HG03159 (cell line): ENCODE results near the gene SHROOM3.

Experiments used
- ATAC-seq: cut with Tn5 transposase; IDR thresholded peaks from one replicate; pipeline ENCODE4 v1.9.1; 2021; ENCODE audit warnings: mild to moderate bottlenecking, moderate library complexity; ENCODE audit not compliant: unreplicated experiment

SHROOM3 gene

GRCh38 chr4:76799140-76799539, 364.1 kb downstream of the SHROOM3 start:
- ATAC-seq, result no peak

DNA sequence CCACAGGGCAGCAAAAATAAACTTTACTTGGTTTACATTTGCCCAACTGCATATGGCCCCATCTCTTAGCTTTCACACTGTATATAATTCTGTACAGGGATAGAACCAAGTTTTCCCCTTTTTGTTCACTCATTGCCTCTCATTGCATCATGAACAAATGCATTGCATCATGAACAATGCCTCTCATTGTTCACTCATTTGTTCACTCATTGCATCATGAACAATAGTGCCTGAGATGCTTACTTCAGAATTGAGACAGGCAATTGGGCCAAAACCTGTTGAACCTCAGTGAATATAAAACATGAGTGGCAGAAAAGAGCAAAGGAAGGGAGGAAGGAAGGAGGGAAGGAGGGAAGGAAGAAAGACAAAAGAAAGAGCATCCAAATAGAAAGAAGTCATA, 364.7 kb downstream of the SHROOM3 start:
- ATAC-seq, result no peak

GRCh38 chr4:76800902-76801301, 365.9 kb downstream of the SHROOM3 start:
- ATAC-seq, result no peak

DNA sequence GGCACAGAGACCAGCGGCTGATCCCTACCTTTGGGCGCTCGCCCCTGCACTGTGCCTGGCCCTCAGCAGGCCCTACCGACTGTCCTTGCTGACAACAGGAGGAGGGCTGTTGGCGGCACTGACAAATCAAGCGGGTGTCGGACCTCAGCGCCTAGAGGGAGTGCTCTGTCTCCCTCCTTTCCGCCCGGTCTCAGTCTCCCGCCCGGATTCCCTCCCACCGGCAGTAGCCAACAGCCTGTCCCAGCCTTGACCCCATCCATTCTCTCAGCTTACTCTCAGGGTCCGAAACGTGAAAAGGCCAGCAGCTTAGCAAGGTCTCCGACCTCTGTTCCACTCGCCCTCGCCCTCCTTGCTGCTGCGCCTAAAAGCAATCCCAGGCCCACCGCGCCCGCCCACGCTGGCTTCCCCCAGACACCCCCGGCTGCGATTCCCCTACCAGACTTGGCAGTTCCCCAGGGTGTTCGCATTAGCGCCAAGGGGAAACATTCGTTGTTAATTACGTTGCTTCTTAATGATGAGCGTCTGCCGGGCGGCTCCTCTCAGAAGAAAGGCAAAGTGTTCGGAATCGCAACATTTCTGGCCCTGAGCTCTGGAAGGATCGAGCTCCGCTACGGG, 366.7 kb downstream of the SHROOM3 start:
- ATAC-seq, result no peak

DNA sequence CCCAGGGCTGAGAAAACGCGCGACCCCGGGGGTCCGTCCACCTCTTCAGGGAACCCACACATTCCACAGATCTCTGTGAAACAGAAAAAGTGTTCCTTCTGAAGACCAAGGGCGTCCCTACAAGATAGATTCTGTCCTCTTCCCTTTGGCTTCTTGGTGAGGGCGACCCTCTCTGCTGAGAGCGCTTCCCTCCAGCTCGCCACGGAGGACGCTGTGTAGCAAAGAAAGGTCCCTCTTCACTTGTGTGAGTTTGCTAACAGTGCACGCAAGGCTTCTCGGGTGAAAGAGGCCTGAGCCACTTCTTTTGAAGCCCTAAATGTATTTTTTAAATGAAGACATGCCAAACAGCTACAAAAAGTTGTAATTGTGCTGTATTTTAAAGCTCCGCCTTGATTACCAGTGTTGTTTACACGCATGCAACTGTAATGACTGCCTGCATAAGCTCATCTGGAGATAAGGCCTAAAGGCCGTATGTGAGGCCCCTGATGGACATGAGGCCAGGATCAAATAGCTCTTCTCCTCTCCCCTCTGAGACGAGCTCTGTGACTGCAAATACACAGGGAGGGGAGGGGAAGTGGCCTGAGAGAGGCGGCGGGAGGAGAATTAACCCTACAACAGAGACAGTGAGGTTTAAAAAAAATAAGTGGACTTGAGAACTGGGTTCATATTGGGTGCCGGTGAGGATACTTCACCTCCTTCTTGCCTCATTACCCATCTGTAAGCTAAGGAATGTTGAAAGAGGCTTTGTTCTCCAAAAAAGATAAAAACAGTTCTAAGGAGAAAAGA, 367.4 kb downstream of the SHROOM3 start:
- no peak for ATAC-seq

DNA sequence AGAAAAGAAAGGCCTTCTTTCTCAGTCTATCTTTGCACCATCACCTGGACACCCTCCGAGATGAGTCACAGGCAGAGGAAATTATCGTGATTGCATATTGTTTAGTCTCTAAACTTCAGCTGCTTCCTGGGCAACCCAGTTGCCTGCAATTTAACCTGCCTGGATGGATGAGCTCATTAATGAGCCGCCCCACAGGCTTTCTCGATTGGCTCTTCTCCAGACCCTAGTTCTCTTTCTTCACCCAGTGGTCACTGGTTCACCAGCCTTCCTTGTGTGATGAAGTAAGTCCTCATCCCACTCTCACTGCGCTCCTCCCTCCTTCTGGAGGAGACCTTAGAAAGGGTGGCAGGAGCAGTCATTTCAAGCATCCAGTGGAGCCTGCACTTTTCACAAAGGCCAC, 368.5 kb downstream of the SHROOM3 start:
- ATAC-seq, result no peak

- no peak for ATAC-seq
These were observed 369.1 kb downstream of the SHROOM3 start for GRCh38 chr4:76804096-76804495.

DNA sequence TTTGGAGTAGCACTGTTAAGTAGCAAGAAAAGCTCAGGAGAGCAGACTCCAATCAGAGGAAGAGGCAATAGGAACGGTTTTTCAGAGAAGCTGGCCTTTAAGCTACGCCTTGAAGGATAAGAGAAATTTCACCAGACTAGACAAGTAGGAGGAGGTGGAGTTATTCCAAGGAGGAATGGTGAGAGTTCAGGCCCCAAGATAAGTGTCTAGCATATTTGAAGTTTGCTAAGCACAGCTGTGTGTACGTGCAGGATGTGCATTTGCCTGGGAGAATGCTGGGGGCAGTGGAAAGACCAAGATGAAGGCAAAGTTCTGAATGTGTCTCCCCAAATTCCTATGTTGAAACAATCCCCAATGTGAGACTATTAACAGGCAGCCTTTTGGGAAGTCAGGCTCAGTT, 371.3 kb downstream of the SHROOM3 start:
- no peak for ATAC-seq

- no peak for ATAC-seq
These were observed 371.7 kb downstream of the SHROOM3 start for GRCh38 chr4:76806757-76807156.

DNA sequence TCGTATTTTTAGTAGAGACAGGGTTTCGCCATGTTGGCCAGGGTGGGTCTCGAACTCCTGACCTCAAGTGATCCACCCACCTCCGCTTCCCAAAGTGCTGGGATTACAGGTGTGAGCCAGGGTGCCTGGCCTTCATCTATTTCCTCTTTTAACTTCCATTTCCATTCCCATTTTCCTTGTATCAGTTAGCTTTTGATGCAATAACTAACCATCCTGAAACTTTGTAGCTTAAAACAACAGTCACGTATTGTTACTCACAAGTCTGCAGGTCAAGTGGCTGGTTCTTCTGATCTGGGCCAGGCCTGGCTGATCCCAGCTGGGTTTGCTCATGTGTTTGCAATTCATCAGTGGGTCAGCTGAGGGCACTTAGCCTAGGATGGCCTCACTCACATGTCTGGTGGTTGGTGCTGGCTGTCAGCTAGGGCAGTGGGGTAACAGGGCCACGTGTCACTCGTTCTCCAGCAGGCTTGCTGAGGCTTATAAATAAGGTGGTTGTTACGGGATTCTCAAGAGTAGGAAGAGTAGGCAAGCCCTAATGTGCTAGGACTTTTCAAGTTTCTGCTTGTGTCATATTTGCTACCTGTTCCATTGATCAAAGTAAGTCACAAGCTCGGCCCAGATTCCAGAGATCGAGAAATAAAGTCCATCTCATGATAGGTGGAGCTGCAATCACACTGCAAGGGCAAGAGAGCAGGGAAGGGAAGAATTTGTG, 374.7 kb downstream of the SHROOM3 start:
- no peak for ATAC-seq

DNA sequence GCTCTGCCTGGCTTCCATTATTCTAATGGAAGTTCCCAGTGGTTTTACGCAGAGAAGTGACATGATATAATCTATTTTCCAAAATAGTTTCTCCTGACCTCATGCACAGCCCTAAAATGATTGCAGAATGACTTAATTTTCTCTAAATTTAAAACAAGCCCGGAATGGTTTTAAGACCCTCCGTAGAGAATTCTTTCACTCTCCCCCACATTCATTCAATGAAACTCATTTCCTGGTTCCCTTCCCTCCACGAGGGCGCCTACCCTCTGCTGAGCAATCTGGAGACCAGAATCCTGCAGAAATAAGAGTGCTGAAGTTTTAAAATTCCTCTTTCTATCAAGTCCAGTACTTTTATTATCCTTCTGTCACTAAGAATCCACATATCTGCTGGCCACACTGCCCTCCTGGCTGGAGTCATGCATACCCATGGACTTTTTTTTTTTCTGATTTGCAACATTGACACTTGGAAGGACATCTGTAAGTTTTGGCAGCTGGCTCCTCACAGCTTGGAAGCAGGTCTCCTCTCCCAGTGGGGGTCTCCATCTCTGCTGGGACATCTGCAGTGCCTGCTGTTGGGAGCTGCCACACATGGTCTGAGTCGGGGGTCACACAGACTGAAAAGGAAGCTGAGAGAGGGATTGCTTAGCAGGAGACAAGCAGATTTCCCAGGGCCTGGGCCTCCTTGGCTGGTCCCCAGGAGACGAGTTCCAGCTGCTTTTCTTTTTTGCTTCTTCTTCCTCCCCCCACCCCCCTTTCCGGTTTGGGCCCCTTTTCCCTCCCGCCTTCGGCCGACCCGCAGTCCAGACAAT, 376.8 kb downstream of the SHROOM3 start:
- no peak for ATAC-seq

GRCh38 chr4:76813070-76813469, 378.0 kb downstream of the SHROOM3 start:
- no peak for ATAC-seq

GRCh38 chr4:76821641-76822040, 386.6 kb downstream of the SHROOM3 start:
- ATAC-seq, result no peak

DNA sequence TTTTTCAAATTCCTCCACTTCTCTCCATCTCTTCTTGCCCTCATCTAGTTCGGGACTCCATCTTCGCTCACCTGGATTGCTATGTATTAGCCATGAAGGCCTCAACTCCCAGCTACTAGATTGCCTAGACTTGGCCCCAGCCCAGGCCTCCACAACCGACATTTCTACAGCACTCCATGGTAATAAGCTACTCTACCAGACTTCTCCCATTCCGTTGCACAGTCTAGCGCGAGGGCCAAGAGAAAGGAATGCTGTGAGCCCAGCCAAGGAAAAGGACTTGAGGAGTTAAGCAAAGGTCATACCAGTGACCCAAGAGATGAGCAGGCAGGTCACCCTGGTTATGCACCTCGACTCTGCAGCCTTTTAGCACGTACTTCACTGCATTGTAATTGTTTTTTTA, 387.3 kb downstream of the SHROOM3 start:
- no peak for ATAC-seq

GRCh38 chr4:76823495-76823894, 388.5 kb downstream of the SHROOM3 start:
- ATAC-seq, result no peak

DNA sequence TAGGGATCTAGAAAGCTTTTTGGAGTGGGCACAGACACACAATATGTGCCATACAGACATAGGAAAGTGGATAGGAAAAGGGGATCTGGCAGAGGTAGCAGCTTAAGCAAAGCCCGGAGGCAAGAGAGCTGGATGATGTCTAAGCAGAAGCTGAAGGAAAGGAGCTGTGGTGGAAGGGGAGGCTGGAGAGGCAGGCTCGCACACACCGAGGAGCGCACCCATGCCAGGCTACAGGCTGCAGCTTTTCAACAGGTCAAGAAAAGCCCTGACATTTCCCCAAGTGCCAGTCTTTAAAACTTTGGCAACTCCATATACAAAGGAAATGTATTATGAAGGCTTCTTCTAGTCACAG, 395.6 kb downstream of the SHROOM3 start:
- no peak for ATAC-seq

GRCh38 chr4:76830964-76831703, 396.1 kb downstream of the SHROOM3 start:
- no peak for ATAC-seq

GRCh38 chr4:76831711-76832373, 396.8 kb downstream of the SHROOM3 start:
- no peak for ATAC-seq
